ENCODE results near the gene NAA20.

The NAA20 gene

DNA sequence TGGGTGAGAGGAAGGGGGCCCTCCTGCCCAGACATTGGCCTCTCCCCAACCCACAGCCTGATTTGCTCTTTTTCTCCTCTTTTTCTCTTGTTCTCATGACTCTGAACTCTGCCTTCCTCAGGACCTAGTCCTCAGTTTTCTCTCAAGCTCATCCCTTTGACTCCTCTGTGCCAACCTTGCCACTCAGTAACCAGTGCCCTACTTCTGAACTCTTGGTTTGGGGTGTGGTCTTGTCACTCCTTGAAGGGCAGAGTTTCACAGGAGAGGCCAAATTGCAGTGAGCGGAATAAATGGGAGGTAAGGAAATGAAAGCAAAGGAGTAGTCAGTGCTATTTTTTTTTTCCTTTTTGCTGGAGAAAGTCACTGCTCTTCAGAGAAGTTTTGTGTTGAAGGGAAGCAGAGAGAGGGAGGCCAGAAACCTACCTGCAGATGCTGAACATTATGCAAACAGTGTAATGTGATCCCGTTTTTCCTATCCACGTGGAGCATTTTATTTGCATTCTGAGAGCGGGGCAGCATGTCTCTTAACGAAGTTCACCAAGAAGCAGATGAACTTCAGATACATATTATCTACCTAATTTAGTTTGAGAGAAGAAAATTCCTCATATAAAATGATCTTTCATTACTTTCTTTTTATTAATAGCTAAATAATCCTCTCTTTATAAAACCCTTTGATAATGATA lies 62.1 kb downstream of the NAA20 start:
- DNase-seq = no peak

Measured in activated gamma-delta T cell treated with Interleukin-2 at 50 U/mL for 16 hours (primary cell).